GM19238 (cell line): ENCODE data around the gene FBXL20.

Source experiments
- DNase-seq: peaks from one replicate; pipeline ENCODE4 v3.0.0; 2011; ENCODE audit warnings: low spot score; ENCODE audit not compliant: insufficient read length

The FBXL20 gene

DNA sequence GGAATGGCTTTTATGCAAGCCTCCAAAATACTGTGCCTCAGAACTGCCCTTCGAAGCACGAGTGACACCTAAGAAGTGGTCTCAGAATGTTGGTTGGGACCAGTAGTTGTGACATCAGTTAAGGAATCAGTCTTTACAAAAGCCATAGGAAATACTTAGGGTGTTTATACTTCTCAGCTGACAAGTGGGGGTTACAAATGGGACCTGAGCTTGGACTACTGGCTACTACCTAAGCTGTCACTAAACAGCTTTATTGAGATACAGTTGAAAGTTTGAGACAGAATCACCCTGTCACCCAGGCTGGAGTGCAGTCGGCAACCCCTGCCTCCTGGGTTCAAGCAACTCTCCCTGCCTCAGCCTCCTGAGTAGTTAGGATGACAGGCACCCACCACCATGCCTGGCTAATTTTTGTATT, 196.3 kb downstream of the FBXL20 start:
- no peak for DNase-seq

DNA sequence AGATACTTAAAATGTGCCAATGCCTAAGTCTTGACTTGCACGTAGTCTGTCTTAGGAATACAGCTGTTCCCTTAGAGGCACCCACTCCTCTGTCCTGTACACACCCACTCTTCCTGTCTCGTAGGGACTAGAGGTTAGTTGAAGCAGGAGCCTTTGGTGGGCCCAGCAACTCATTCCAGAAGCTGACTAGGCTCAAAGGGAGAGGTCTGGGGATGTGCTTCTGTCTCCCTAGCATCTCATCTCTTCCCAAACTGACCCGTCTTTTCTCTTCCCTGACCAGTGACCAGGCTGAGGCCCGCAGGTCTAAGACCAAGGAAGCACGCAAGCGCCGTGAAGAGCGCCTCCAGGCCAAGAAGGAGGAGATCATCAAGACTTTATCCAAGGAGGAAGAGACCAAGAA, 197.2 kb downstream of the FBXL20 start:
- no peak for DNase-seq
